ENCODE data around the gene OPCML. TPM values are rescaled to one million over a fixed set of nuclear protein-coding genes. Genes with fewer than 3 reads are reported as not detected.

OPCML gene
- total and polyA plus RNA-seq, 2 donors from 2014 or later = 0.77 to 1.1 TPM

GRCh38 chr11:133207995-133208394 lies 324.3 kb downstream of the OPCML start:
- Histone ChIP-seq H3K9ac (ENCODE audit: low read length in 3 of 3) (no peak overlapping the region), H3K4me1 (ENCODE audit: control insufficient read depth in 2 of 3, insufficient read depth in 2 of 3, low read depth in 1 of 3, low read length in 3 of 3) (peaks cover 0 to 2% (median 0%) of the 10 kb centered on the region in 3 donors), H3K4me3 (ENCODE audit: low read length in 3 of 3) (no peak overlapping the region), H3K27me3 (ENCODE audit: control insufficient read depth, insufficient read depth, low read length) (no peaks in the 10 kb centered on the region), H3K27ac (ENCODE audit: low read depth in 2 of 2, low read length in 2 of 2) (no peak overlapping the region), H3K36me3 (ENCODE audit: control insufficient read depth in 2 of 3, insufficient read depth in 3 of 3, low read length in 3 of 3) (no peaks in the 10 kb centered on the region), H3K9me3 (ENCODE audit: control insufficient read depth in 2 of 3, insufficient read depth in 1 of 3, low read length in 3 of 3) (no peaks in the 10 kb centered on the region)
- no peak for TF ChIP-seq CTCF (IDR thresholded peaks at IDR 0.05; ENCODE audit: borderline replicate concordance, extremely low read depth, insufficient read depth)
- no peak for DNase-seq
- intact Hi-C loops (cut with DNase I) = no loop called here
- FAIRE-seq = no peak

- no peak overlapping the region for H3K4me3 ChIP-seq (ENCODE audit: low read length in 3 of 3)
- no peak overlapping the region for H3K27ac ChIP-seq (ENCODE audit: low read depth in 2 of 2, low read length in 2 of 2)
- no peak for TF ChIP-seq CTCF (IDR thresholded peaks at IDR 0.05; ENCODE audit: borderline replicate concordance, extremely low read depth, insufficient read depth)
- DNase-seq = no peak
- H3K4me1 ChIP-seq (ENCODE audit: control insufficient read depth in 2 of 3, insufficient read depth in 2 of 3, low read depth in 1 of 3, low read length in 3 of 3) = peaks cover 0 to 2% (median 0%) of the 10 kb centered on the region in 3 donors
- intact Hi-C loops (cut with DNase I) = no loop called here
- H3K9me3 ChIP-seq (ENCODE audit: control insufficient read depth in 2 of 3, insufficient read depth in 1 of 3, low read length in 3 of 3) = no peaks in the 10 kb centered on the region
- H3K36me3 ChIP-seq (ENCODE audit: control insufficient read depth in 2 of 3, insufficient read depth in 3 of 3, low read length in 3 of 3) = no peaks in the 10 kb centered on the region
- H3K27me3 ChIP-seq (ENCODE audit: control insufficient read depth, insufficient read depth, low read length) = no peaks in the 10 kb centered on the region
- FAIRE-seq = no peak
- no peak overlapping the region for H3K9ac ChIP-seq (ENCODE audit: low read length in 3 of 3)
Measured at GRCh38 chr11:133206313-133207005, 325.8 kb downstream of the OPCML start.

GRCh38 chr11:133204158-133204557 lies 328.1 kb downstream of the OPCML start:
- Histone ChIP-seq H3K4me1 (ENCODE audit: control insufficient read depth in 2 of 3, insufficient read depth in 2 of 3, low read depth in 1 of 3, low read length in 3 of 3) (peaks cover 0 to 2% (median 0%) of the 10 kb centered on the region in 3 donors), H3K4me3 (ENCODE audit: low read length in 3 of 3) (no peak overlapping the region), H3K27me3 (ENCODE audit: control insufficient read depth, insufficient read depth, low read length) (no peaks in the 10 kb centered on the region), H3K36me3 (ENCODE audit: control insufficient read depth in 2 of 3, insufficient read depth in 3 of 3, low read length in 3 of 3) (no peaks in the 10 kb centered on the region), H3K9ac (ENCODE audit: low read length in 3 of 3) (no peak overlapping the region), H3K27ac (ENCODE audit: low read depth in 2 of 2, low read length in 2 of 2) (no peak overlapping the region), H3K9me3 (ENCODE audit: control insufficient read depth in 2 of 3, insufficient read depth in 1 of 3, low read length in 3 of 3) (no peaks in the 10 kb centered on the region)
- DNase-seq (no peak), FAIRE-seq (no peak)
- TF ChIP-seq CTCF (IDR thresholded peaks at IDR 0.05; ENCODE audit: borderline replicate concordance, extremely low read depth, insufficient read depth) = no peak
- intact Hi-C loops (cut with DNase I) = no loop called here

All from kidney (tissue), 14 donors.